ENCODE measurements around the gene TSFM.

Gene TSFM

DNA sequence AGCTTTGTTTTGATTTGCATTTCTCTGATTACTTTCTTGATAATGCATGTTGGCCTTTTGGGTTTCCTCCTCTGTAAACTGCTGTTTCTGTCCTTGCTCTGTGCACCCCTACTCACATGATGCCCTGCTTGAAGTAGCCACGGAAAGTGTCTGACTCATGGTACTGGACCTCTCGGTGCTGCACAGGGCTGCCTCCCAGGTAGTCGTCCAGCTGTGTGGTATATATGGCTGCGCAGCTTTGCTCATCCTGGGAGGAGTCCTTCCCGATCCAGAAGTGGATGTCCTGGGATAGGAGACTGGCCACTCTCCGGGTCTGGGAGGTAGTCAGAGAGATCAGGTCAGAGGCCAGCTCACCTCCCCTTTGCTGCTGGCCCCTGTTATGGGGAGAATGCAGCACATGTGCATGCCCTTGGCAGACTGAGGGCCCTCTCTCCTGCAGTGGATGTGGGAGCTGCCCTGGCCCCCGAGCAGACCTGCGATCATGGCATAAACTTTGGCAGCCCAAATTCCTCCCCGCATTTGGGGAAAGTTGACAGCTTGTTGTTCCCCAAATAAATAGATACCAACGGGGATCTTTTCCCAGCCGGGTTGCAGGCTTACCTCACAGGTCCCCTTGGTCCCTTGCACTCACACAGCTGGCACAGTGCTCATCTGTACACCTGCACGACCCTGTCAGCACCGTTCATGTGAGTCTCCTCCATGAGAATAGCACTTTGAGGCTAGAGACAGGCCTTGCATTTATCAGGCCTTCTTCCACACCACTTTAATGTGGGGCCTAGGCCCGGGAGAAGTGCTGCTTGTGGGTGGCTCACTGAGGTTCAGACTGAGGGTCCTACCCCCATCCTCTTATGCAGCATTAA, 30.8 kb downstream of the TSFM start:
- peak in 1 of 2 donors; percentile 60 for DNase-seq
- Histone ChIP-seq H3K4me3 (no peak overlapping the region), H3K27me3 (no peaks in the 10 kb centered on the region), H3K36me3 (peaks cover 10 to 54% (median 29%) of the 10 kb centered on the region in 3 donors), H3K27ac (no peak overlapping the region), H3K4me1 (peaks cover 0 to 46% (median 29%) of the 10 kb centered on the region in 4 donors), H3K9me3 (no peaks in the 10 kb centered on the region)
- intact Hi-C loops (cut with DNase I; ENCODE audit: low total_unique reads): no loop called here
- TF ChIP-seq, protein P1, sequence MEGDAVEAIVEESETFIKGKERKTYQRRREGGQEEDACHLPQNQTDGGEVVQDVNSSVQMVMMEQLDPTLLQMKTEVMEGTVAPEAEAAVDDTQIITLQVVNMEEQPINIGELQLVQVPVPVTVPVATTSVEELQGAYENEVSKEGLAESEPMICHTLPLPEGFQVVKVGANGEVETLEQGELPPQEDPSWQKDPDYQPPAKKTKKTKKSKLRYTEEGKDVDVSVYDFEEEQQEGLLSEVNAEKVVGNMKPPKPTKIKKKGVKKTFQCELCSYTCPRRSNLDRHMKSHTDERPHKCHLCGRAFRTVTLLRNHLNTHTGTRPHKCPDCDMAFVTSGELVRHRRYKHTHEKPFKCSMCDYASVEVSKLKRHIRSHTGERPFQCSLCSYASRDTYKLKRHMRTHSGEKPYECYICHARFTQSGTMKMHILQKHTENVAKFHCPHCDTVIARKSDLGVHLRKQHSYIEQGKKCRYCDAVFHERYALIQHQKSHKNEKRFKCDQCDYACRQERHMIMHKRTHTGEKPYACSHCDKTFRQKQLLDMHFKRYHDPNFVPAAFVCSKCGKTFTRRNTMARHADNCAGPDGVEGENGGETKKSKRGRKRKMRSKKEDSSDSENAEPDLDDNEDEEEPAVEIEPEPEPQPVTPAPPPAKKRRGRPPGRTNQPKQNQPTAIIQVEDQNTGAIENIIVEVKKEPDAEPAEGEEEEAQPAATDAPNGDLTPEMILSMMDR (IDR thresholded peaks at IDR 0.05): no peak

DNA sequence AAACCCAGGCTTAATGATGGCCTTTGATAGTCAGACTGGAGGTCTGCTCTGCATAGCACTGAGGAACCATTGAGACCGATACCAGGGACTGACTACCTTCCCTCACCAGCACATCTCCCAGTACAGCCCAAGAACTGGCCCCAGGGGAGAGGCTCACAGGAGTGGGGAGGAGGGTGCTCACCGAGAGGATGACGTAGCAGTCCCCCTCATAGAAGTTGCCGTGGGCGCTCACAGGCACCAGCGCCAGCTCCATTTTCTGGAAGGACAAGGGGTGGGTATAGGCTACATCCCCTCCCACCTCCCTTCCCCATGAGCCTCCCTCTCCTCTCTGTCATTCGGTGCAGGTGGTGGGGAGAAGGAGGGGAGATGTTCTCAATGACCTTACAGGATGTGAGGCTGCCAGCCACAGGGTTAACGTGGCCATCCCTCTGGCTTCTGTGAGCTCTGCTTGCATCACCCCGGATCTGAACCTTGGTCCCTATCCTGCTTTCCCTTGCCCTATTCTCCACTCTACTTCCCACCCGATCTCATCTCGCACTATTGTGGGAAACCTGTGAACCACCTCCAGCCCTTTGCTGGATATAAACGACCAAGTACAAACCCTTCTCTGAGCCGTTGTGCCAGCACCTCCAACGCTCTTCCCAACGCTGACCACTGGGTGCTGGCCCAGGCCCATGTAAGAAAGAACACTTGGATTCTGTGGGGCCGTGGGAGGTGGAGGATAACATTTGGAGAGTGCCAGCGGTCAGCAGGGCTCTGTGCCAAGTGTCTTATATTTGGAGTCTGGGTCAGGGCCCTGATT, 31.6 kb downstream of the TSFM start:
- Histone ChIP-seq H3K27me3 (no peaks in the 10 kb centered on the region), H3K36me3 (peaks cover 13 to 54% (median 29%) of the 10 kb centered on the region in 3 donors), H3K27ac (peak overlapping the region; percentile 2 to 29), H3K9me3 (no peaks in the 10 kb centered on the region), H3K4me3 (no peak overlapping the region), H3K4me1 (peaks cover 0 to 46% (median 29%) of the 10 kb centered on the region in 4 donors)
- TF ChIP-seq, protein P1 (IDR thresholded peaks at IDR 0.05): peak; percentile 15 to 26
- peak in 1 of 2 donors; percentile 72 for DNase-seq
- intact Hi-C loops (cut with DNase I; ENCODE audit: low total_unique reads): no loop called here

DNA sequence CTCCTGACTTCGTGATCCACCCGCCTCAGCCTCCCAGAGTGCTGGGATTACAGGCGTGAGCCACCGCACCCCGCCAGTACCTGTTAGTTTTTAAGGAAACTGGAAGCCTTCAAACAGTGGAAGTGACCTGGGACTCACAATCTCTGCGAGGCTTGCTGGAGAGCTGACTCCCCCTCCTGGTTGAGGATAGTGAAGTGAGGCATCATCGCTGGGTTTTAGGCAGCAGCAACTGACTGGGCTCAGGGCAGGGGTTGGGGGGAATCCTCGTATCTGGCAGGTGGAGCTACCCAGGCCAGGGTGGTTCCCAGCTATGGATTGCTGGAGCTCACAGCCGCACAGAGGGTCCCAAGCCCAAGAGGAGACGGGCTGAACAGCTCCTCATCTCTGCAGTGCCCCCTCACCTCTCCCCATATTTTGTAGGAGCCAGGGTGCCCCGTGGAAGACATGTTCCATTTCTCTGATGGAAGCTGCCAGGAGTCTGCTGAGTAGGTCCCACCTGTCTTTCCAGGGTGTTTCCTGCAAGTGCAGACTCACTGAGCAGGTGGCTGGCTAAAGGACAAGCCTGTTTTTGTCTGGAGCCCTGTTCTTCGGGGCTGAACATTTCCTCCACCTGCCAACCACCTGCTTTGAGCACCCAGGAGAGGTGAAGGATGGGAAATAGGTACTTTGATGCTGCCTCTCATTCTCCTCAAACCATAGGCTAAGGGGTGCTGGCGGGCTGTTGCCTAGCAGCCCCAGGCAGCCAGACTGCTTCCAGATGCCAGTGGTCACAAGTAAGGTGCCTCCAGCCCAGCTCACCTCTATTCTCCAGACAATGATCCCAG, 32.8 kb downstream of the TSFM start:
- peaks cover 0 to 46% (median 29%) of the 10 kb centered on the region in 4 donors for H3K4me1 ChIP-seq
- H3K9me3 ChIP-seq: no peaks in the 10 kb centered on the region
- intact Hi-C loops (cut with DNase I; ENCODE audit: low total_unique reads): no loop called here
- H3K36me3 ChIP-seq: peaks cover 14 to 54% (median 30%) of the 10 kb centered on the region in 3 donors
- H3K27me3 ChIP-seq: no peaks in the 10 kb centered on the region
- TF ChIP-seq, protein P1 (IDR thresholded peaks at IDR 0.05): no peak
- H3K27ac ChIP-seq: peak overlapping the region in 1 of 2 donors; percentile 47
- H3K4me3 ChIP-seq: no peak overlapping the region
- DNase-seq: peak in 1 of 2 donors; percentile 65

DNA sequence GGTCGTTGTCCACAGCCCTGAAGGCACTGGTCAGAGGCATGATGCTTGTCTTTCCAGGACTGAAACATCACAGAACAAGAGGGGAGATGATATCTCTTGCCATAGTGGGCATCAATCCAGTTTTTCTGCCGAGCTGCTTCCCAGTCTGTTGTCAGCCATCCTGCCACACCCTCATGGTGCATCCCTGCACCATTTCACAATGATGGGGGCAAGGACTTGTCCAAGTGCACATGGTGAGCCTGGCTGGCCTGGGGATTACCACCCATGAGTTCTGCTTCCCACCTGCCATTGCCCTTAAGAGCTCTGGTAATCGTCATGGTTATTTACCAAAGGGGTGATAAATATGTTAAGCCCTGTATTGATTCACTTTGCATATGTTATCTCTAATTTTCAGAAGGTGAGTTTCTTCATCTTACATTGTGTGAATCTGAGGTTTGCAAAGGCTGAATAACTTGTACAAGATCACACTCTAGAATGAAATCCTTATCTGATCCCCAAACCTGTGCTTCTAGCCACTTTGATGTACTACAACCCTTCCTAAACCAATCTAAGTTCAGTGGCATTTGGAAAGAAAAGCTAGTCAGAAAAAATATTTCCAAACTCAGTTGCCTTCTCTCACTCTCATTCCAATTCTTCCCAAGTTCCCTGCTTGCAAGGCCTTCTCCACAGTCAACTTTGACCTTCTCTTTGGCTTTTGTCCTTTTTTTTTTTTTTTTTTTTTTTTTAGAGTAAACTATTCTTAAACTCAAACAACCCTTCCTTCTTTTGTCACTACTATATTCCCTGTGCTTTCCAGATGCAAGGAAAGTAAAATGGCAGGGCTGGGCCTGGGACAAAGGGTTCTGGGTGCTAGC, 33.6 kb downstream of the TSFM start:
- peak overlapping the region; percentile 47 to 53 for H3K27ac ChIP-seq
- TF ChIP-seq, protein P1 (IDR thresholded peaks at IDR 0.05): no peak

More for the DNA sequence above, 33.6 kb downstream of the TSFM start:
- H3K4me3 ChIP-seq: no peak overlapping the region
- H3K27me3 ChIP-seq: no peaks in the 10 kb centered on the region
- peaks cover 21 to 54% (median 31%) of the 10 kb centered on the region in 3 donors for H3K36me3 ChIP-seq
- intact Hi-C loops (cut with DNase I; ENCODE audit: low total_unique reads): no loop called here
- H3K4me1 ChIP-seq: peaks cover 0 to 46% (median 29%) of the 10 kb centered on the region in 4 donors
- DNase-seq: peak in 1 of 2 donors; percentile 44
- no peaks in the 10 kb centered on the region for H3K9me3 ChIP-seq
